AML-193 (cell line): Measurements from ENCODE around the gene BBS9.
"Not testable (repeated sequence)": the region's sequence is repeated elsewhere in the genome, so short reads cannot be mapped to it uniquely, and the experiment has no call there.

Experiments
- DNase-seq, 2 experiments: peaks; one replicate each; lab custom pipeline; 2025; lab: John Stamatoyannopoulos, UW

BBS9 gene

DNA sequence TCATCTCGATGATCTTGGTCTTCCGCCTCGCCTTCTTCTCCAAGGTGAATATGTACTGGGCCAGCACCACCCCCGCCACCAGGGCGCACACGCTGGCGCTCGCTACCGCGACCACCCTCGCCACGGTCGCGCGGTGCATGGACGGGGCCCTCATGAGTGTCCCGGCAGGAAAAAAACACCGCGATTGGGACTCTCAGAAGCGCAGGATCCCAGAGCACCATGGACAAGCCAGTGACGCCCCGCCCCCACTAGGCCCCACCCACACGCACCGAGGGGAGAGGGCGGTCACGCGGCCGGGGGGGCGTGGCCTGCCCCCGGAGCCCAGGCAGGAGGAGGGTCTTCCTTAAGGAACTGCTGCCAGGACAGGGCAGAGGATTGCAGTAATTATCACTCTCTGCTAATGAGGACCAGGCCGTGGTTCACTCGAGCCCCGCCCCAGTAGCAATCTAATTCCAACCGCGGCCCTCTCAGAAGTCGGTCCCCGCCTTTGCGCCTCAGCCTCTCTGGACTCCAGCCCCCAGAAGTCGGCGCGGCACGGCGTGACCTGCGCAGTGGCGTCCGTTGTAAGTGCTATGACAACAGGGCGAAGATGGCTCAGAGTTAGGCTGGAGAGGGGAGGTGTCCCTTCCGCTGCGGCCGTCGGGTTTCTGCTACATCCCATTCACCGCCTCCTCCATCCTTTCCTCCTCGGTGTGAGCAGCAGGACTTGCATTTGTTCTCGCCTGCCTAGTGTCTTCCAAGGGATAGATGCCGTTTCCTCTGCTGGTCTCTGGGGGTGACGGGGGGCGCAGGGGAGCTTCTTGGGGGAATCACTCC lies at the start of gene BBS9:
Gene BBS9, plus strand, starts transcription at position 575 of the 816 bp plus-strand sequence. CDS start 16,689 bp downstream, outside the sequence.
- peak; percentile 94 to 96 for DNase-seq

GRCh38 chr7:33079763-33080690 lies 49.3 kb upstream of the BBS9 start:
- no peak for DNase-seq

- no peak for DNase-seq
Measured at GRCh38 chr7:33087356-33087755, 42.0 kb upstream of the BBS9 start.

DNA sequence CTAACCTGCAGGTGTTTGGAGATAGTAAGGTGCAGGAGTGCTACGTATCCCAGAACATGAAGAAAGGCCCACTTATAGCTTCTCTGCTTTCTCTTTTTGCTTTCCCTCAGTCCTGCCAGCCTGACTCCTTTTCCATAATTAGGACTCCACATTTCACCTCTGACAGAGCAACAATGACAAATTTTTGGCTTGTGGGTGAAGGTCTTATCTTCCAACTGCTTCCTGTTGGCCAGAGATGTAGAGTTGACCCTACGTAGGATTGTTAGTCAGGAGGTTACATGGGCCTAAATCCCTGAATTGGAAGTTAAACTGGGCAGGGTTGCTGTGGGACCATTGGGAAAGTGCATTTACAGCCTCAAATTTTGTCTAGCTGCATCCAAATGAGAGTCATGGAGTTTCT lies 41.5 kb upstream of the BBS9 start:
- DNase-seq = no peak

DNA sequence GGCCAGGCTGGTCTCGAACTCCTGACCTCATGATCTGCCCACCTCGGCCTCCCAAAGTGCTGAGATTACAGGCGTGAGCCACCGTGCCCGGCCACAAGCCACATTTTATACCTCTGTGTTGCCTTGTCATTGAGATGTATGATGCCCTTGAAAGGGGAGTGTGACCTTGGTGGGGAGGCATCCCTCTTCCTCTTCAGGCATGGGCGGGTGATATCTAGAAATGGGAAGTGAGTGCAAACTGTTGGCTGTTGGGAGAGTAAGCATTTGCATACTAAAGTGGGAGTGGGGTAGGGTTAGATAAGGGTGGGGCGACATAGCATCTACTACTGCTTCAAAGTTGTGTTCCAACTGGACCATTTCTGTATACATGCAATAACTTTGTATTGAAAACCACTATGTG lies 40.2 kb upstream of the BBS9 start:
- no peak for DNase-seq

DNA sequence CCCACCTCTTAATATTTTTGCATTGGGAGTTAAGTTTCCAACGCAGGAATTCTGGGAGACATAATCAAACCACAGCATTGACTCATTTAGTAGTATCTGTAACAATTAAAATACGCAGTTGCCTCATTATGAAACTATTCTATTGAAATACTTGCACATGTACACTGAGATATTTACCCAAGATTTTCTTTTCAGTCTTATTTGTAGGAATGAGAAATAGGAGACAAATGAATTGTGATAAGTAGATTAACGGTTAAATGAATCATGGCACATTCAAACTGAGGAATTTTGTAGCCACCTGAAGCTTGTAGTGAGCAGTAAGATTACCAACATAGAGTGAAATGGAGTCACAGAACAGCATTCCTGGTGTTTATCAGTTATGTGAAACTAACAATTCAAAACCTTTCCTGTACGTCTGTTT lies 38.2 kb upstream of the BBS9 start:
- DNase-seq = no peak

DNA sequence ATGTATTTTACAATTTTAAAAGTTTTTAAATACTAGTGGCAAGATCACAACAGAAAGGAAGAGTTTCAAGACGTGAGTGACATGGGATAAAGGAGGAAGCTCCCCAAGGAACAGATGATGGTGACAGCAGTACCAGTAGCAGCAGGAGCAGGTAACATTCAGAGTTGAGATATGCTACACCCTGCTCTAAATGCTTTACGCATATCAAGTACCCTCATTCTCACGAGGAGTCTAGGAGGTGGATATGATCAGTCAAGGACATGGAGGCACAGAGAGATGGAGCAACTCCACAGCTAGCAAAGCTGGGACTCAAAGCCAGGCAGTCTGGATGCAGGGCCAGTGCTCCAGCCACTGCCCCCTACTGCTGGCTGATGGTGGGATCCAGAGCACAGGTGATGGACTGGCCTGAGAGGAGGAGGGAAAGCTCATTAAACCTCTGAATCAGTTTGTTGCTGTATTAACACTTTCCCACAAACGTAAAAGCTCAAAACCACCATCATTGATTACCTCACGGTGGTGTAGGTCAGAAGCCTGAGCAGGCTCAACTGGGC lies 37.6 kb upstream of the BBS9 start:
- no peak for DNase-seq

GRCh38 chr7:33093266-33093665 lies 36.1 kb upstream of the BBS9 start:
- DNase-seq = no peak

GRCh38 chr7:33094745-33095275 lies 34.6 kb upstream of the BBS9 start:
- not testable (repeated sequence) for DNase-seq

- no peak for DNase-seq
Measured at GRCh38 chr7:33099154-33099940, 30.0 kb upstream of the BBS9 start.

- no peak for DNase-seq
Measured at GRCh38 chr7:33100770-33101169, 28.6 kb upstream of the BBS9 start.

- DNase-seq = no peak
Measured at GRCh38 chr7:33101906-33102305, 27.5 kb upstream of the BBS9 start.

DNA sequence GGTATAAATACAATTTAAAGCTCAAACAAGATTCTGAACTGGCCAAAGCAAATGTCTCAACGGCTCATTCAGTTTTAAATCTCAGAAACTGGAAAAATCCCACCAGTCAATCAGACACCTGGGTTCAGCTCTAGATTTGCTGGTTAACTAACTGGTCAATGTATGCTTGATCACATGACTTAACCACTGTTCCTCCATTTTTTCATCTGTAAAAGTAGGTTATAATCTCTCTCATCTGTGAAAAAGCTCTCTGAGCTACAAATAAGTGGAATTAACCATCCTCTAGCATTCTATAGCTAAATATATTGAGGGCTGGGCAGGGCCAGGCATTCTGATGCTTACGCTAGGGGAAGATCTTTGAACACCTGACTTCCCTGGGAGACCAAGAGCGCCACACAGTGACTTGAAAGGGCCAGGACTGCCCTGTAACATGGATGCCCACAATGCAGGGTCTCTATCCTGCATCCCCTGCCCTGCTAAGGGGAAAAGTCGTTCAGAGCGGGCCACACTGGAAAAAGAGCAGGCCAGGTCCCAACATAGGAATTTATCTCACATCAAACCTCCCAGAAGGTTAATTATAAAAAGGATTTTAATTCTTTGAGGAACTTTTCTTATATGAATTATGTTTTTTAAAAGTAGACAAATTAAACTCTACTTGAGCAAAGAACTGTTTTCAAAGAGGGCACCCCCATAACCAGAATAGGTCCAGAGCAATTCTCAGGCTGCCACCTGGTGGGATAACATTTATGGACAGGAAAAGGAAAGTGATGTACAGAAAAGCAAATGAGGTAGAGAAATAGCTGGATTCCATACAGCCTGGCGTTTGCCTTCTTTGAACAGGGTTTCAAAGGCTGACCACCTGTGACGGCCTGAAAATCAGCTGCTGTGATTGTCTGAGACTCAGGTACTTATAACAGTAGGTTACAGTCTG lies 22.0 kb upstream of the BBS9 start:
- DNase-seq = peak; percentile 41 to 55

DNA sequence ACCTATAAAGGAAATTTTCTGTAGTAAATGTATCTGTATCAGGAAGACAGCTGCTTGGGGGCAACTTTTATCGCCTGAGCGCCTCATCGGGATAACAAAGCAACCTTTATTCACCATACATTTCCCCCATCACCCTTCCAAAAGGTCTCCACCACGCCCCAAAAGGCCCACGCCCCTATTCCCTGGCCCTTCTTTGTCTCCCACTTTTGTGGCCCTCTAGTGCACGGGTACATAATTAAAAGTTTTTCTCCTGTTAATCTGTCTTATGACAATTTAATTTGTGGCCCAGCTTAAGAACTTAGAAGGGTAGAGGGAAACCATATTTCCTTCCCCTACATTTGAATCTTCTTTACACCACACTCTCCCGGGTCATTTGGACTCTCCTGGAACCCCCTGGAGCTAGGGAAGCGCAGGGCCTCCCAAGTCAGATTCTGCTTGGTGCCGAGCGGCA lies 20.8 kb upstream of the BBS9 start:
- peak in 1 of 2 experiments; percentile 56 for DNase-seq

GRCh38 chr7:33109005-33109757 lies 20.2 kb upstream of the BBS9 start, which contains the start of gene RP9:
Gene RP9, minus strand, starts transcription at chr7:33109404. Its CDS starts 32 bp downstream, at chr7:33109372.
- peak; percentile 52 to 60 for DNase-seq

- DNase-seq = no peak
Measured at GRCh38 chr7:33109758-33110238, 19.6 kb upstream of the BBS9 start.

- DNase-seq = no peak
Measured at GRCh38 chr7:33111614-33112013, 17.8 kb upstream of the BBS9 start.

- DNase-seq = no peak
Measured at GRCh38 chr7:33114976-33115375, 14.4 kb upstream of the BBS9 start.

DNA sequence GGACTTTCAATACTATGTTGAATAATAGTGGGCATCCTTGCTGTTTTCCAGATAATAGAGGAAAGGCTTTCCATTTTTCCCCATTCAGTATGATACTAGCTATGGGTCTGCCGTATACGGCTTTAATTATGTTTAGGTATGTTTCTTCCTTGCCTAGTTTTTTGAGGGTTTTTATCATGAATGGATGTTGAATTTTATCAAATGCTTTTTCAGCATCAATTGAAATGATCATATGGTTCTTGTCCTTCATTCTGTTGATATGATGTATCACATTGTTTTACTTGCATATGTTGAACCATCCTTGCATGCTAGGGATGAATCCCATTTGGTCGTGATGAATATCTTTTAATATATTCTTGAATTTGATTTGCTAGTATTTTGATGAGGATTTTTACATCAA lies 11.0 kb upstream of the BBS9 start:
- DNase-seq = no peak
